Liver (tissue), 9 donors: Measurements from ENCODE around the gene ETV6. TPM values are rescaled to one million over a fixed set of nuclear protein-coding genes. Genes with fewer than 3 reads are reported as not detected.

Source experiments
- DNase-seq: peaks from one replicate; pipeline ENCODE4 v3.0.0-alpha.2; 2017; ENCODE audit warnings: low spot score
- H3K27ac ChIP-seq, 2 donors: one replicate each; pipeline ENCODE4 v1.7.0; 2013; ENCODE audit warnings: inconsistent platforms in 2 of 2, low read length in 2 of 2, control low read depth in 1 of 2, low read depth in 1 of 2, mild to moderate bottlenecking in 1 of 2
- H3K27me3 ChIP-seq, 4 donors: one replicate each; pipeline versions ENCODE4 v1.6.1 to v1.7.0; 2013; ENCODE audit warnings: low read length in 3 of 4, inconsistent platforms in 1 of 4, mild to moderate bottlenecking in 1 of 4, moderate library complexity in 1 of 4; ENCODE audit not compliant: control insufficient read depth in 4 of 4, insufficient read depth in 4 of 4
- H3K36me3 ChIP-seq, 4 donors: one replicate each; pipeline versions ENCODE4 v1.6.1 to v1.7.0; 2013; ENCODE audit warnings: low read length in 3 of 4, mild to moderate bottlenecking in 3 of 4, low read depth in 1 of 4, moderate library complexity in 1 of 4; ENCODE audit not compliant: control insufficient read depth in 4 of 4, insufficient read depth in 3 of 4
- H3K4me1 ChIP-seq, 4 donors: one replicate each; pipeline versions ENCODE4 v1.6.1 to v1.7.0; 2013; ENCODE audit warnings: low read length in 3 of 4, mild to moderate bottlenecking in 3 of 4, moderate library complexity in 1 of 4; ENCODE audit not compliant: control insufficient read depth in 4 of 4, insufficient read depth in 4 of 4
- H3K4me3 ChIP-seq, 3 donors: one replicate each; pipeline versions ENCODE4 v1.6.1 to v1.7.0; 2013; ENCODE audit warnings: low read length in 3 of 3, control low read depth in 1 of 3, low read depth in 1 of 3, mild to moderate bottlenecking in 1 of 3
- H3K9ac ChIP-seq, 2 donors: one replicate each; pipeline ENCODE4 v1.7.0; 2013; ENCODE audit warnings: low read length in 2 of 2, mild to moderate bottlenecking in 2 of 2, moderate library complexity in 2 of 2, control low read depth in 1 of 2, low read depth in 1 of 2
- H3K9me3 ChIP-seq, 4 donors: one replicate each; pipeline versions ENCODE4 v1.6.1 to v1.7.0; 2013; ENCODE audit warnings: low read length in 3 of 4; ENCODE audit not compliant: control insufficient read depth in 4 of 4
- ATF3 ChIP-seq: IDR thresholded peaks from 2 replicates; pipeline ENCODE4 v1.6.1; 2016; ENCODE audit warnings: antibody characterized with exemption
- CTCF ChIP-seq: fragments of 150-350 bp; IDR thresholded peaks from 2 replicates; pipeline ENCODE4 v1.5.1; 2017; ENCODE audit warnings: improper control_type of control experiment, low read depth, low read length; ENCODE audit not compliant: missing input control
- EGR1 ChIP-seq, 2 donors: IDR thresholded peaks; 2 replicates each; pipeline ENCODE4 v1.6.1; 2016 to 2018; ENCODE audit warnings: antibody characterized with exemption in 2 of 2, low read depth in 2 of 2
- FOXA2 ChIP-seq: IDR thresholded peaks from 2 replicates; pipeline ENCODE4 v1.6.1; 2016; ENCODE audit warnings: antibody characterized with exemption
- GABPA ChIP-seq, 2 donors: IDR thresholded peaks in 1 of 2; conservative IDR thresholded peaks in 1 of 2; 2 replicates each; pipeline ENCODE4 v1.6.1; 2016; ENCODE audit warnings: antibody characterized with exemption in 2 of 2, mild to moderate bottlenecking in 1 of 2, moderate library complexity in 1 of 2
- HNF4G ChIP-seq: IDR thresholded peaks from 2 replicates; pipeline ENCODE4 v1.6.1; 2016; ENCODE audit warnings: antibody characterized with exemption
- JUND ChIP-seq, 2 donors: IDR thresholded peaks; 2 replicates each; pipeline ENCODE4 v1.6.1; 2016; ENCODE audit warnings: antibody characterized with exemption in 2 of 2
- MAX ChIP-seq: IDR thresholded peaks from 2 replicates; pipeline ENCODE4 v1.6.1; 2016; ENCODE audit warnings: antibody characterized with exemption
- NR2F2 ChIP-seq: IDR thresholded peaks from 2 replicates; pipeline ENCODE4 v1.6.1; 2016; ENCODE audit warnings: antibody characterized with exemption
- RAD21 ChIP-seq, 2 donors: IDR thresholded peaks; 2 replicates each; pipeline ENCODE4 v1.6.1; 2016; ENCODE audit warnings: antibody characterized with exemption in 2 of 2, mild to moderate bottlenecking in 2 of 2
- REST ChIP-seq: IDR thresholded peaks from 2 replicates; pipeline ENCODE4 v1.6.1; 2016; ENCODE audit warnings: antibody characterized with exemption, mild to moderate bottlenecking
- RXRA ChIP-seq, 2 donors: IDR thresholded peaks; 2 replicates each; pipeline ENCODE4 v1.6.1; 2017 to 2018; ENCODE audit warnings: antibody characterized with exemption in 2 of 2, mild to moderate bottlenecking in 1 of 2
- SP1 ChIP-seq: IDR thresholded peaks from 2 replicates; pipeline ENCODE4 v1.6.1; 2018; ENCODE audit warnings: antibody characterized with exemption, mild to moderate bottlenecking
- TAF1 ChIP-seq: conservative IDR thresholded peaks from 2 replicates; pipeline ENCODE4 v1.6.1; 2016; ENCODE audit warnings: antibody characterized with exemption, mild to moderate bottlenecking
- YY1 ChIP-seq: IDR thresholded peaks from 2 replicates; pipeline ENCODE4 v1.6.1; 2016; ENCODE audit warnings: antibody characterized with exemption, mild to moderate bottlenecking
- polyA plus RNA-seq, 2 donors: library from polyadenylated mRNA; stranded (reverse) in 1 of 2; unstranded in 1 of 2; fragments of 200-250 nt in 1 of 2; fragments of >200 nt in 1 of 2; fragmentation: Nextera tagmentation in 1 of 2; extraction: Ambion mirVana in 1 of 2; gene quantifications; one replicate each; pipeline versions ENCODE4 v1.2.1 to v1.2.3, GENCODE V29; 2013 to 2015
- total RNA-seq, 2 donors: library from RNA; depleted of rRNA; stranded (reverse); fragments of >200 nt; gene quantifications; one replicate each; pipeline ENCODE4 v1.2.3, GENCODE V29; 2014
- donor health status: healthy.
- donor health status: healthy.
- donor health status: healthy.
- donor health status: healthy.
- donor health status: healthy.

Gene ETV6
- total and polyA plus RNA-seq, 4 donors: 2.0 to 6.2 (median 3.5) TPM

DNA sequence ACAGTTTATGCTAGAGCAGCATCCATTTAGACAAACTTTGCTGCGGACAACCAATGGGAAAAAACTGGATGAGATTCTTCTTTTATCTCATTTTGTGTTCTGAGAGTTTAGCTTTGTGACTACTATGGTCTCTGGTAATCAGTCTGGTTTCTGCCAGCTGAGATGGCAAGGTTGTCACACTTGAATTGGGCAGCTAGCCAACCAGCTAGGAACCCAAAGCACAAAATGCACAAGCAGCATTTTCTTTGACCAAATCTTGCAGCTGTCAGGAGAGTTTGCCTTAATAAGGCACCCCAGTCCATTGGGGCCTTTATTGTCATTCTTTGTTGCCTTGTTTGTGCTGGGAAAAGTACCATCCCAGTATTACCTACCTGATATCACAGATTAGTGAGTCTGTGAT is 34.0 kb upstream of the ETV6 start (continued):
- TF ChIP-seq CTCF (no peak), TAF1 (no peak), YY1 (no peak), RAD21 (IDR thresholded peaks at IDR 0.05) (no peak), NR2F2 (no peak), SP1 (no peak), HNF4G (no peak), RXRA (IDR thresholded peaks at IDR 0.05) (no peak)

DNA sequence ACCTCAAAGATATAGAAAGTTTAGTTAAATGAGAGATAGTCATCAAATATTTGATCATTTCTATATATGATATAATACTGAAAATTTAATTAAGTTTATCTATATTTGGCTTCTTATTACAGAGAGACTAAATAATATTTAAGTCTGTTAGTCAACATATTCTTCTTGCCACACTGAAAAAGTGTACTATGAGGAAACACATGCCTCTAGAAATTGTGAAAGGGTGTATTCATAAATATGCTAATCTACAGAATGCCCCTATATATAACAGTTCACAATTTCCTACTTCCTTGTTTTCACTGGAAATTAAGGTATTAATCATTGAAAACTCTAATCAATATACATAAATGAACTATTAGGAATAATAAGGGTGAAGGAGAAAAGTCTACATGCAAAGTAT is 31.4 kb upstream of the ETV6 start:
- Histone ChIP-seq H3K4me3 (no peak overlapping the region), H3K27me3 (no peaks in the 10 kb centered on the region), H3K36me3 (no peaks in the 10 kb centered on the region), H3K9me3 (no peaks in the 10 kb centered on the region), H3K9ac (no peak overlapping the region), H3K27ac (no peak overlapping the region), H3K4me1 (peaks cover 0 to 14% (median 12%) of the 10 kb centered on the region in 4 donors)
- TF ChIP-seq SP1 (no peak), ATF3 (no peak), TAF1 (no peak), RAD21 (IDR thresholded peaks at IDR 0.05) (no peak), YY1 (no peak), GABPA (IDR thresholded peaks at IDR 0.05 in 1 of 2, conservative IDR thresholded peaks at IDR 0.05 in 1 of 2) (no peak), REST (no peak), JUND (IDR thresholded peaks at IDR 0.05) (no peak), CTCF (no peak), RXRA (IDR thresholded peaks at IDR 0.05) (no peak), MAX (no peak), EGR1 (IDR thresholded peaks at IDR 0.05; ENCODE audit: low read depth in 2 of 2) (no peak), FOXA2 (no peak), HNF4G (no peak)
- no peak for DNase-seq
